Testis (tissue), 2 donors: ENCODE results near the gene FAM3B.

Experiments used
- CTCF ChIP-seq, 3 experiments: fragments of 450-650 bp in 2 of 3; fragments of 200-600 bp in 1 of 3; sonication (generic) in 1 of 3; IDR thresholded peaks; one replicate each; pipeline ENCODE4 v1.5.1; 2016 to 2019; ENCODE audit warnings: antibody characterized with exemption in 3 of 3, mild to moderate bottlenecking in 2 of 3, moderate library complexity in 1 of 3
- POLR2A ChIP-seq: fragments of 450-650 bp; IDR thresholded peaks from one replicate; pipeline ENCODE4 v1.6.1; 2017; ENCODE audit warnings: antibody characterized with exemption, mild to moderate bottlenecking, moderate library complexity

- TF ChIP-seq CTCF (IDR thresholded peaks at IDR 0.05), result no peak
- TF ChIP-seq POLR2A, result no peak
These were observed 1.6 kb downstream of the FAM3B start for GRCh38 chr21:41318218-41318617.
